CD4-positive, alpha-beta T cell (primary cell): ENCODE data around the gene PRSS27. TPM values are rescaled to one million over a fixed set of nuclear protein-coding genes. Genes with fewer than 3 reads are reported as not detected.

Source experiments
- ATAC-seq: fragments of 200-7000 bp; cut with Tn5 transposase; one replicate; pipeline ENCODE4 v1.10.0; 2022; ENCODE audit warnings: mild to moderate bottlenecking; ENCODE audit not compliant: poor library complexity
- CTCF ChIA-PET: fragments of 350-600 bp; sonication (Branson Sonifier 250); formaldehyde crosslinking; loops from one replicate; lab custom pipeline; 2021; ENCODE audit warnings: antibody characterized with exemption, inconsistent platforms; lab: Charles Lee
- POLR2A ChIA-PET: fragments of 350-600 bp; sonication (Branson Sonifier 250); formaldehyde crosslinking; loops from one replicate; lab custom pipeline; 2021; ENCODE audit warnings: antibody characterized with exemption, inconsistent platforms; lab: Charles Lee
- DNase-seq, 14 experiments: peaks; one replicate each; pipeline ENCODE4 v3.0.0-alpha.2; 2013 to 2020; ENCODE audit warnings: mixed read lengths in 2 of 14
- H3K27ac ChIP-seq, 2 donors: one replicate each; pipeline versions ENCODE4 v1.5.1 to v1.7.0; 2013; ENCODE audit warnings: low read length in 2 of 2, low read depth in 1 of 2, mild to moderate bottlenecking in 1 of 2
- H3K27me3 ChIP-seq, 2 experiments: 1 replicate in 1 of 2; 2 replicates in 1 of 2; pipeline versions ENCODE4 v1.6.1 to v1.7.0; 2013; ENCODE audit warnings: low read length in 2 of 2, control low read depth in 1 of 2, mild to moderate bottlenecking in 1 of 2, moderate library complexity in 1 of 2; ENCODE audit not compliant: insufficient read depth in 2 of 2, control insufficient read depth in 1 of 2
- H3K36me3 ChIP-seq: one replicate; pipeline ENCODE4 v1.6.1; 2013; ENCODE audit warnings: low read length, control low read depth; ENCODE audit not compliant: insufficient read depth
- H3K4me1 ChIP-seq: one replicate; pipeline ENCODE4 v1.6.1; 2013; ENCODE audit warnings: low read length, control low read depth; ENCODE audit not compliant: insufficient read depth
- H3K4me3 ChIP-seq: one replicate; pipeline ENCODE4 v1.5.1; 2013; ENCODE audit warnings: mild to moderate bottlenecking, low read length, moderate library complexity
- H3K9me3 ChIP-seq, 2 experiments: 1 replicate in 1 of 2; 2 replicates in 1 of 2; pipeline versions ENCODE4 v1.6.1 to v1.7.0; 2013; ENCODE audit warnings: low read length in 2 of 2, mild to moderate bottlenecking in 2 of 2, control low read depth in 1 of 2, moderate library complexity in 1 of 2; ENCODE audit not compliant: control insufficient read depth in 1 of 2, insufficient read depth in 1 of 2
- H3K27ac Mint-ChIP-seq: one replicate; pipeline ENCODE4 v1.8.0; 2020; ENCODE audit warnings: mixed read lengths
- H3K27me3 Mint-ChIP-seq: one replicate; pipeline ENCODE4 v1.8.0; 2021; ENCODE audit warnings: mixed read lengths
- H3K36me3 Mint-ChIP-seq: one replicate; pipeline ENCODE4 v1.8.0; 2021; ENCODE audit warnings: low read depth, mixed read lengths
- H3K4me1 Mint-ChIP-seq: one replicate; pipeline ENCODE4 v1.8.0; 2021; ENCODE audit warnings: low read depth, mixed read lengths
- H3K4me3 Mint-ChIP-seq: one replicate; pipeline ENCODE4 v1.8.0; 2020; ENCODE audit warnings: mild to moderate bottlenecking, mixed read lengths
- H3K9me3 Mint-ChIP-seq: one replicate; pipeline ENCODE4 v1.8.0; 2020; ENCODE audit warnings: mixed read lengths
- CTCF ChIP-seq: fragments of 200-600 bp; IDR thresholded peaks from one replicate; pipeline ENCODE4 v1.8.0; 2022; ENCODE audit warnings: antibody characterized with exemption, mild to moderate bottlenecking
- intact Hi-C, 2 experiments: fragments of 100-400 bp; cut with DNase I in 1 of 2; cut with micrococcal nuclease in 1 of 2; formaldehyde crosslinking; loops; one replicate each; pipeline versions ENCODE4 v1.15.1 to v1.9.0; 2023 to 2025; cut with DNase I, micrococcal nuclease
- total RNA-seq, 174 experiments: library from RNA in 2 of 174; stranded (reverse) in 2 of 174; gene quantifications; one replicate each; pipeline ENCODE4 v1.2.3 and lab custom pipeline; 2021 to 2026

PRSS27 gene
- total RNA-seq, 2 experiments from 2014 or later: 0.28 to 0.44 TPM

- CTCF ChIA-PET: no interaction called here
- no peak for TF ChIP-seq CTCF
- Mint-ChIP-seq H3K27me3 (no peaks in the 10 kb centered on the region), H3K36me3 (peaks cover 99% of the 10 kb centered on the region), H3K27ac (peak overlapping the region; percentile 65), H3K4me1 (peaks cover 19% of the 10 kb centered on the region), H3K4me3 (peak overlapping the region; percentile 25), H3K9me3 (no peaks in the 10 kb centered on the region)
- Histone ChIP-seq H3K4me1 (peaks cover 19% of the 10 kb centered on the region), H3K36me3 (peaks cover 100% of the 10 kb centered on the region), H3K9me3 (no peaks in the 10 kb centered on the region), H3K4me3 (no peak overlapping the region), H3K27ac (no peak overlapping the region), H3K27me3 (no peaks in the 10 kb centered on the region)
- ATAC-seq (no peak), DNase-seq (no peak)
- intact Hi-C loops: no loop called here
- POLR2A ChIA-PET: interaction anchor here (1.3 kb wide), 1 partner anchor 10 kb away, joined by 3 read pairs; no protein-coding TSS in a partner anchor
Observed at GRCh38 chr16:2766430-2767139, 46.6 kb upstream of the PRSS27 start.

DNA sequence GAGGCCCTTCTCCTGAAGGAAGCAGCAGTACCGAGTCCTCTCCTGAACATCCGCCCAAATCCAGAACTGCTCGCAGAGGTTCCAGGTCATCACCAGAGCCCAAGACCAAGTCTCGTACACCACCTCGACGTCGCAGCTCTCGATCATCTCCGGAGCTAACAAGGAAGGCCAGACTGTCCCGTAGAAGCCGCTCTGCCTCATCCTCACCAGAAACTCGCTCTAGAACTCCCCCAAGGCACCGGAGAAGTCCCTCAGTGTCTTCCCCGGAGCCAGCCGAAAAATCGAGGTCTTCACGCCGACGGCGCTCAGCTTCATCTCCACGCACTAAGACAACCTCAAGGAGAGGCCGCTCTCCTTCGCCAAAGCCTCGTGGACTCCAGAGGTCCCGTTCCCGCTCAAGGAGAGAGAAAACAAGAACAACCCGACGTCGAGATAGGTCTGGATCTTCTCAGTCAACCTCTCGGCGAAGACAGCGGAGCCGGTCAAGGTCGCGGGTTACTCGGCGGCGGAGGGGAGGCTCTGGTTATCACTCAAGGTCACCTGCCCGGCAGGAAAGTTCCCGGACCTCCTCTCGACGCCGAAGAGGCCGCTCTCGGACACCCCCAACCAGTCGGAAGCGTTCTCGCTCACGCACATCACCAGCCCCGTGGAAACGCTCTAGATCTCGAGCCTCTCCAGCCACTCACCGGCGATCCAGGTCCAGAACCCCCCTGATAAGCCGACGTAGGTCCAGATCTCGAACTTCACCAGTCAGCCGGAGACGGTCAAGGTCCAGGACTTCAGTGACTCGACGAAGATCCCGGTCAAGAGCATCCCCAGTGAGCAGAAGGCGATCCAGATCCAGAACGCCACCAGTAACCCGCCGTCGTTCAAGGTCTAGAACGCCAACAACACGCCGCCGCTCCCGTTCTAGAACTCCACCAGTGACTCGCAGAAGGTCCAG, 45.7 kb upstream of the PRSS27 start:
- H3K4me3 ChIP-seq: no peak overlapping the region
- no peaks in the 10 kb centered on the region for H3K9me3 ChIP-seq
- no peak overlapping the region for H3K27ac ChIP-seq
- ChIA-PET POLR2A (interaction anchor here (1.3 kb wide), 1 partner anchor 9 kb away, joined by 3 read pairs; no protein-coding TSS in a partner anchor), CTCF (interaction anchor here (1.1 kb wide), 1 partner anchor 1397 kb away, joined by 3 read pairs; no protein-coding TSS in a partner anchor)
- Mint-ChIP-seq H3K36me3 (peaks cover 99% of the 10 kb centered on the region), H3K4me3 (peak overlapping the region; percentile 30), H3K27me3 (no peaks in the 10 kb centered on the region), H3K27ac (peak overlapping the region; percentile 65), H3K4me1 (peaks cover 25% of the 10 kb centered on the region), H3K9me3 (no peaks in the 10 kb centered on the region)
- intact Hi-C loops: no loop called here
- H3K4me1 ChIP-seq: peaks cover 13% of the 10 kb centered on the region
- DNase-seq (peak in 1 of 14 experiments; percentile 37), ATAC-seq (no peak)
- H3K36me3 ChIP-seq: peaks cover 100% of the 10 kb centered on the region
- no peak for TF ChIP-seq CTCF
- H3K27me3 ChIP-seq: no peaks in the 10 kb centered on the region

DNA sequence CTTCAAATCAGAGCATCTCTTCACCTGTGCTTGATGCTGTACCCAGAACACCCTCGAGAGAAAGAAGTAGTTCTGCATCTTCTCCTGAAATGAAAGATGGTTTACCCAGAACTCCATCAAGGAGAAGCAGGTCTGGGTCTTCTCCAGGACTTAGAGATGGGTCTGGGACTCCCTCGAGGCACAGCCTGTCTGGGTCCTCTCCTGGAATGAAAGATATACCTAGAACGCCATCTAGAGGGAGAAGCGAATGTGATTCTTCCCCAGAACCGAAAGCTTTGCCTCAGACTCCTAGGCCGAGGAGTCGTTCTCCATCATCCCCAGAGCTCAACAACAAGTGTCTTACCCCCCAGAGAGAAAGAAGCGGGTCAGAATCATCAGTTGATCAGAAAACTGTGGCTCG, 44.7 kb upstream of the PRSS27 start:
- no peaks in the 10 kb centered on the region for H3K9me3 ChIP-seq
- DNase-seq (no peak), ATAC-seq (no peak)
- Mint-ChIP-seq H3K27ac (peak overlapping the region; percentile 65), H3K36me3 (peaks cover 99% of the 10 kb centered on the region), H3K4me1 (peaks cover 32% of the 10 kb centered on the region), H3K4me3 (peak overlapping the region; percentile 30), H3K27me3 (no peaks in the 10 kb centered on the region), H3K9me3 (no peaks in the 10 kb centered on the region)
- ChIA-PET POLR2A (interaction anchor here (0.7 to 2.7 kb wide), 2 partner anchors 12 to 13 kb away, joined by 3 to 11 read pairs; partner anchors contain the start of genes ELOB and SRRM2), CTCF (interaction anchor here (1.1 kb wide), 2 partner anchors 11 to 1396 kb away, joined by 3 read pairs; no protein-coding TSS in a partner anchor)
- no peaks in the 10 kb centered on the region for H3K27me3 ChIP-seq
- no peak for TF ChIP-seq CTCF
- no peak overlapping the region for H3K4me3 ChIP-seq
- intact Hi-C loops: no loop called here
- peaks cover 4% of the 10 kb centered on the region for H3K4me1 ChIP-seq
- peaks cover 100% of the 10 kb centered on the region for H3K36me3 ChIP-seq
- H3K27ac ChIP-seq: no peak overlapping the region
